ENCODE results near the gene TMEM232. TPM values are rescaled to one million over a fixed set of nuclear protein-coding genes. Genes with fewer than 3 reads are reported as not detected.
"Not testable (repeated sequence)": the region's sequence is repeated elsewhere in the genome, so short reads cannot be mapped to it uniquely, and the experiment has no call there.

Gene TMEM232
- total RNA-seq, 1 donor from 2014 or later, result 0.86 TPM

DNA sequence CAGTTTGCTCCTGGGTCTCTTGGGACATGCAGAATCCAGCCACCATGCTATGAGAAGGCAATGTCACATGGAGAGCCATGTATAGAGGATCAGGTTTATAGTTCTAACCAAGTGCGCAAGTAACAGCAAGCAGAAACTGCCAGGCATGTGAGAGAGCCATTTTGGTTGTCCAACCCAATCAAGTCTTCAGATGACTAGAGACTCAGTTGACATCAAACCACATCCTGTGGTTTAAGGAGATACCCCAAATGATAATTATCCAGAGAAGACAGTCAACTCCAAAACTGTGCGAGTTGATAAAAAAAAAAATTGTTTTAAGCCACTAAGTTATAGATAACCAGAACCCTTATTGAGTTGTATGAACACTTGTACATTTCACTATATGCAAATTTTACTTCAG, 40.2 kb downstream of the TMEM232 start:
- no peak overlapping the region for H3K4me3 ChIP-seq (ENCODE audit: low read depth, low read length)
- TF ChIP-seq, protein P1, sequence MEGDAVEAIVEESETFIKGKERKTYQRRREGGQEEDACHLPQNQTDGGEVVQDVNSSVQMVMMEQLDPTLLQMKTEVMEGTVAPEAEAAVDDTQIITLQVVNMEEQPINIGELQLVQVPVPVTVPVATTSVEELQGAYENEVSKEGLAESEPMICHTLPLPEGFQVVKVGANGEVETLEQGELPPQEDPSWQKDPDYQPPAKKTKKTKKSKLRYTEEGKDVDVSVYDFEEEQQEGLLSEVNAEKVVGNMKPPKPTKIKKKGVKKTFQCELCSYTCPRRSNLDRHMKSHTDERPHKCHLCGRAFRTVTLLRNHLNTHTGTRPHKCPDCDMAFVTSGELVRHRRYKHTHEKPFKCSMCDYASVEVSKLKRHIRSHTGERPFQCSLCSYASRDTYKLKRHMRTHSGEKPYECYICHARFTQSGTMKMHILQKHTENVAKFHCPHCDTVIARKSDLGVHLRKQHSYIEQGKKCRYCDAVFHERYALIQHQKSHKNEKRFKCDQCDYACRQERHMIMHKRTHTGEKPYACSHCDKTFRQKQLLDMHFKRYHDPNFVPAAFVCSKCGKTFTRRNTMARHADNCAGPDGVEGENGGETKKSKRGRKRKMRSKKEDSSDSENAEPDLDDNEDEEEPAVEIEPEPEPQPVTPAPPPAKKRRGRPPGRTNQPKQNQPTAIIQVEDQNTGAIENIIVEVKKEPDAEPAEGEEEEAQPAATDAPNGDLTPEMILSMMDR (conservative IDR thresholded peaks at IDR 0.05; ENCODE audit: low read depth, low read length), result no peak
- no peak for DNase-seq (ENCODE audit: low read depth)

DNA sequence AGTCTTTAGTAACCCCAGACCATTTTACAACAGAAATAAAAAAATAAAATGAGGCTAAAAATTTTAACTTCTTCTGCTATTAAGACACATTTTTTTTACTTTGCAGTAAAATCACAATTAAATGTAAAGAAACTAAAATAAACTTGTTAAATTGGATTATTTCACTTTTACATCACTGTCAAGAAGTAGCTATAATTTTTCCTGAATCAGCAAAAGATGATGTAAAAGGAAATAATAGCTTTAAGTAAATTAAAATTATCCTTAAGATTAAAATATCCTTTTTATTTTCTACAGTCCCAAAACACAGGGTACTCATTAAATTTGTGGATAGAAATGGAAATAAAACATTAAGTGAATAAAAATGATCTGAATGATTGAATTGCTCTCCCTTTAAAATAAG, 44.5 kb downstream of the TMEM232 start:
- TF ChIP-seq, protein P1 (conservative IDR thresholded peaks at IDR 0.05; ENCODE audit: low read depth, low read length), result no peak
- no peak for DNase-seq (ENCODE audit: low read depth)
- no peak overlapping the region for H3K4me3 ChIP-seq (ENCODE audit: low read depth, low read length)

DNA sequence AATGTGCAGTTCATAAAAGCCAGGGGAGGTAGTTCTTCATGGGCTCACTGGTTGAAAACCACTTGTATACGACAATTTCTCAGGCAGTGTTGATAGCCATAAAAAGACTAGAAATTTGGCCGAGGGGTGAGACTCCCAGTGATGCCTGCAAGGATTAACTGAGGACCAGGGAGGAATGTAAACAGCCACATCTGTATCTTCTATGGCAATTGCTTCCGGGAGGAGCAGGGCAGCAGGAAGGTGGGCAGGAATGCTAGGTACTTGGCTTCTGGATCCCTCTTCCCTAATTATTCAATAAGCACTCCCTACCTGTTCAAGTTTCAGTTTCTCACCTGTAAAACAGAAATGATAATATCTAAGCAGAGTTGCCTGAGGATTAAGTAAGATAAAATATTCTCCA, 45.4 kb downstream of the TMEM232 start:
- TF ChIP-seq, protein P1 (conservative IDR thresholded peaks at IDR 0.05; ENCODE audit: low read depth, low read length), result no peak
- DNase-seq (ENCODE audit: low read depth), result no peak
- H3K4me3 ChIP-seq (ENCODE audit: low read depth, low read length), result no peak overlapping the region

DNA sequence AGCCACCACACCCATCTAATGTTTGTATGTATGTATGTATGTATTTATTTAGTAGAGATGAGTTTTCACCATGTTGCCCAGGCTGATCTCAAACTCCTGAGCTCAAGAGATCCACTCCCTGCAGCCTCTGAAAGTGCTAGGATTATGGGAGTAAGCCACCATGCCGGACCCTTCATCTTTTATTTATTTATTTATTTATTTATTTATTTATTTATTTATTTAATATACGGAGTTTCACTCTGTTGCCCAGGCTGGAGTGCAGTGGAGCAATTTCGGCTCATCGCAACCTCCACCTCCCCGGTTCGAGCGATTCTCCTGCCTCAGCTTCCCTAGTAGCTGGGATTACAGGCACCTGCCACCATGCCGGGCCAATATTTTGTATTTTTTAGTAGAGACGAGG, 49.9 kb downstream of the TMEM232 start:
- not testable (repeated sequence) for DNase-seq (ENCODE audit: low read depth); H3K4me3 ChIP-seq (ENCODE audit: low read depth, low read length)

DNA sequence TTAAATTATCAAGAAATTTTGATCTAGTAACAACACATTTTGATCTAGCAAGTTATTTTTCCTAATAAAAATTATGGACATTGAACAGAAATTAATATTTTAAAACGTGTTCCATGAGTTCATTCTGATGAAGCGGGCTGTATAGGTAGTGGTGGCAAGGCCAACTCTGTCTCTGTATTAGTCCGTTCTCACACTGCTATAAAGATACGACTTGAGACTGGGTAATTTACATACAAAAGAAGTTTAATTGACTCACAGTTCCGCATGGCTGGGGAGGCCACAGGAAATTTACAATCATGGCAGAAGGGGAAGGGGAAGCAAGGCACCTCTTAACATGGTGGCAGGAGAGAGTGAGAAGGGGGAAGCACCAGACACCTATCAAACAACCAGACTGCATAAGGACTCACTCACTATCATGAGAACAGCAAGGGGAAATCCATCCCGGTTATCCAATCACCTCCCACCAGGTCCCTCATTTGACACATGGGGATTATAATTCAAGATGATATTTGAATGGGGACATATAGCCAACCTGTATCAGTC, 61.2 kb downstream of the TMEM232 start:
- no peak for DNase-seq (ENCODE audit: low read depth)
- TF ChIP-seq, protein P1 (conservative IDR thresholded peaks at IDR 0.05; ENCODE audit: low read depth, low read length), result no peak

DNA sequence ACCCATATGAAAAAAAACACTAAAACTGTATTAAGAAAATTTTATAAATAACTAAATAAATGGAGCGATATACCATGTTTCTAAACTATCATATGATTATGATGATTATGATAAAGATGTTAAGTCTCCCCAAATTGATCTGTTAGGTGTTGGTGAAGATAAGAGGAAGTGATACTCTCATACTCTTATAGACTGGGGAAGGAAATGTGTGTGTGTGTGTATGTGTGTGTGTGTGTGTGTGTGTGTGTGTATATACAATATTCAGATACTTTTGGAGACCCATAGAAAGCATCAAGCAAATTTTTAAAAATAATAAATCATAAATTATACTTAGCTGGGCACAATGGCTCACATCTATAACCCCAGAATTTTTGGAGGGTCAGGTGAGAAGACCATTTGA, 62.9 kb downstream of the TMEM232 start:
- no peak for DNase-seq (ENCODE audit: low read depth)
- no peak overlapping the region for H3K4me3 ChIP-seq (ENCODE audit: low read depth, low read length)
- TF ChIP-seq, protein P1 (conservative IDR thresholded peaks at IDR 0.05; ENCODE audit: low read depth, low read length), result no peak

More for the DNA sequence above, 61.2 kb downstream of the TMEM232 start:
- no peak overlapping the region for H3K4me3 ChIP-seq (ENCODE audit: low read depth, low read length)

DNA sequence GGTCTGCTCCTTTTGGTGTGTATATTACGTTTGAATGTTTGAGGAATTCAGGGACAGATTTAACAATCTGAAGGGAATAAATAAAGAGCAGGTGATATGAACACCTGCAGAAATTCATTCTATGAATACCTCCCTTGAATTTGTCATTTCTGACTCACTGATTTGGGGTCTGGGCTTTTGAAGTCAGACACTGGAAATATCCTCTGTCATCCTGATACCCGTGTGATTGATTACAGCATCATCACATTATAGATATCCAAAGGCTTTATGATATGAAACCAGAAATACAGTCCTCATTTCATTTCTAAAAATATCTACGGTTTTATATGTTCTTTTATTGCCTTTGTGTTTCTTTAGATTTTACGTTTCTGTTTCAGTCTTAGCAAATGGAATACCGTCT, 68.5 kb downstream of the TMEM232 start:
- H3K4me3 ChIP-seq (ENCODE audit: low read depth, low read length), result no peak overlapping the region
- TF ChIP-seq, protein P1 (conservative IDR thresholded peaks at IDR 0.05; ENCODE audit: low read depth, low read length), result no peak

More for the DNA sequence above, 68.5 kb downstream of the TMEM232 start:
- DNase-seq (ENCODE audit: low read depth), result no peak

All from epithelial cell of proximal tubule (primary cell).